ENCODE data around the gene TIFAB.
A peak's percentile ranks its signal among the peaks of the same experiment; 100 is the strongest.

Gene TIFAB

DNA sequence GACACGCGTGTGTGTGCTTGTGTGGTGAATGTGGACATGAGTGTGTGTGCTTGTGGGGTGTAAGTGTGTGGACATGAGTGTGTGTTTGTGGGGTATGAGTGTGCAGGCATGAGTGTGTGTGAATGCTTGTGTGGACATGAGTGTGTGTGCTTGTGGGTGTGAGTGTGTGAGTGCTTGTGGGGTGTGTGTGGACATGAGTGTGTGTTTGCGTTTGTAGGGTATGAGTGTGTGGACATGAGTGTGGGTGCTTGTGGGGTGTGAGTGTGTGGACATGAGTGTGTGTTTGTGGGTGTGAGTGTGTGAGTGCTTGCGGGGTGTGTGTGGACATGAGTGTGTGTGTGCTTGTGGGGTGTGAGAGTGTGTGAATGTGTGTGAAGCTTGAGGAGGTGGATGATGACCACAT is 29.8 kb upstream of the TIFAB start:
- DNase-seq (ENCODE audit: low read depth): no peak

DNA sequence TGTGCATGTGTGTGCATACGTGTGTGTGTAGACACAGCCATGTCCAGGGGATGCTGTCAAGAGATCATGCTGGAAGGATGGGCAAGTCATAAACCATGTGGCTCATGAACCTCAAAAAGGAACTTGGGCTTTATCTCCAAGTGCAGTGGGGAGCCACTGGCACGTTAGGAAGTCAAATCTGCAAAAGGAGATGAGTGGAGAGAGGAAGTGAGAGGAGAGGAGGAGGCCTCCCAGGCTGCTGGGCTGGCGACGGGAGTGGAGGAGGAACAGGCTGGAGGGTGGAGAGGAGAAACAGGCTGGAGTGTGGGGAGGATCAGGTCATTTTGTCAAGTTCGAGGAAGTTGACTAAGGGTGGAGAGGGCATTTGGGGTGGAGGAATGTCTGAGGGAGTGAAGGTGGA is 29.2 kb upstream of the TIFAB start:
- DNase-seq (ENCODE audit: low read depth): no peak

DNA sequence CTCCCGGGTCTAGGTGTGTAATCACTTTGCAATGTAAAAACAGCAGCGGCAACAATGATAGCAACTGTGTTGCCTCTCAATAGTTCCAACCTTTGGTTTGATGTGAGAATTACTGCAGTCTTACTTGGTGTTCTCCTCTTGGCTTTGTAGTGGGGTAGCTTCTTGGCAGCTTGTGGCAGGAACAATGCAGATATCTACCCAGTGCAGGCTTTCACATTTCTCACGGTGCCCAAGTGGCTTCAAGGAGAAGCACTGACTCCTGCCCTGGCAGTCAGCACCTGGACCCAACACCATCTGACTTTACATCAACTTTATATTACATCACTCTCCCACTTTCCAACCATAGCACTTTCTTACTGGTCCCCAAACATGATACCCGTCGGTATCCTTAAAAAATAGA is 28.4 kb upstream of the TIFAB start:
- DNase-seq (ENCODE audit: low read depth): no peak

DNA sequence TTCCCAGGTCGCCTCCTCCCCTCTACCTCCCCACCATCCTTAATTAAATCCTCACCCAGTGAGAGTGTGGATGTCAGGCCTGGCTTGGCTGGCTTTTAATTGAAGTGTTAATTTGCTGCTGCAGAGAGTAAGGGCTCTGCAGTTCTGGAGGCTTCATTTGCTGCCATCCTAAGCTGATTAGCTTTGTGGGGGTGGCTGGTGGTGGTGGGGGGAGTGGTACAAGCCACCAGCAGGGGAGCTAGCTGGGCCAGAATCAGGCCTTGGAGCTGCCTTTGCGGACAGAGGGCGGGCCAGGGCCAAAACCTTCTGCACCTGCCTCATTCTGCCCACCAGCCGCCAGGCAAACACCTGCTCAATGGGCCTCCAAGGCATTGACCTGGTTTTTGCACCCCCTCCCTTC is 26.8 kb upstream of the TIFAB start:
- no peak for DNase-seq (ENCODE audit: low read depth)

DNA sequence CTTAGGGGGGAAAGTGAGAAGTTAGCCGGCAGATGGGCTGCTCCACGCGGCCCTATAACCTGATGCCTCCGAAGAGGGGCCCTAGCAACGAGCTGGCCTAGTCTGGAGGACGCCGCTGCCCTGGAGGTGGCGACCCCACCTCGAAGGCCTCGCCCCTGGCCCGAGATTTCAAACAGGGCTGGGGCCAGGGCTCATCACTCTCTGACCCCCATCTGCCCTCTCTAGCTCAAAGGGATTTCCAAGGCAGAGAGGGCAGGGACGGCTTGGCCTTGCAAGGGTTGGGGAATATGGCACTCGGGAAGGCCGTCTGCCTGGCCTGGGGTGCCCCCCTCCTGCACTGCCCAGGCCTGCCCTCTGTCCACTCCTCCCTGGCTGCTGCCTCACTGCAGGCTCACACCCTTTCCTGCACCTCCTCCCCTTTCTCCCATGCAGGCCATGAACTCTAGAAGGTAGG is 25.5 kb upstream of the TIFAB start:
- DNase-seq (ENCODE audit: low read depth): no peak

DNA sequence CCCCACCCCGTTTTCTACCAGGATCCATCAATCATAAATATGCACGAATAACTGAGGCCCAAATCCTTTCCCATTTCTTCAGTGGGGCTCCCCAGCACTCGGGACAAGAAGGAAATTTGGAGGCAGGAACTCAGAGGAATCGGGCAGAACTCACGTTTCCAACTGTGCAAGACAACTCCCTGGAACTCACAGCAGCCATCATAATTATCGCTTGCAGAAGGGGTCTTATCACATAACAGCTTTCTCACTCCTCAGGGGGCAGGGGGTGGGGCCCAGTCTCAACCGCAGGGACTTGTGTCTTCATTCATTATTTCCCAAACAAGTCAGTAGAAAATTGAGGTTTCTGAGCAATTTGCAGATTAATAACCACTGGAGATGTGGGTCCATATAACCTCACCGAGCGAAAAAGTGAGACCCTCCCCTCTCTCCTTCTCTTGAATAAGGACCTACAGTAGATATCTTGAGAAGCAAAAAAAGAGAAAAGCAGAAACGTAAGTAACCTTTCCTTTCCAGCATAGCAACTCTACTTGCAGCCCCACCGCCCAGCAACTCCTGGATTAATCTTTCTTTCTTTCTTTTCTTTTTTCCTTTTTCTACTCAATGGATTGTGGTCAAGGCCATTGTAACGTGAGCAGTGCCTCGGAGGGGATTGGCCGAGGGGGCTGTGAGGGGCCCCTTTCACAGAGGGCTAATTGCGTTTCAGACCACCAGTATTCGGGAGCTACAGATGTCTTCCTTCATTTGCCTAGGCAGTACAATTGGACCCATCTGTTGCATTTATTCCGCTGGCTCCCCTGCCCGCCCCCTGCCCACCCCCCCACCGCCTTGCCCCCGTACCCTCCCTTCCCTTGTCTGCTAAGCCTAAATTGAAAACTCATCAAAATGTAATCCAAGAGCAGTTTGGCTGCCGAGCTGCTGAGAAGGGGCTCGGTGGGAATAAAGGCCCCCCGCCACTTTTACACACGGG is 24.7 kb upstream of the TIFAB start:
- no peak for DNase-seq (ENCODE audit: low read depth)

DNA sequence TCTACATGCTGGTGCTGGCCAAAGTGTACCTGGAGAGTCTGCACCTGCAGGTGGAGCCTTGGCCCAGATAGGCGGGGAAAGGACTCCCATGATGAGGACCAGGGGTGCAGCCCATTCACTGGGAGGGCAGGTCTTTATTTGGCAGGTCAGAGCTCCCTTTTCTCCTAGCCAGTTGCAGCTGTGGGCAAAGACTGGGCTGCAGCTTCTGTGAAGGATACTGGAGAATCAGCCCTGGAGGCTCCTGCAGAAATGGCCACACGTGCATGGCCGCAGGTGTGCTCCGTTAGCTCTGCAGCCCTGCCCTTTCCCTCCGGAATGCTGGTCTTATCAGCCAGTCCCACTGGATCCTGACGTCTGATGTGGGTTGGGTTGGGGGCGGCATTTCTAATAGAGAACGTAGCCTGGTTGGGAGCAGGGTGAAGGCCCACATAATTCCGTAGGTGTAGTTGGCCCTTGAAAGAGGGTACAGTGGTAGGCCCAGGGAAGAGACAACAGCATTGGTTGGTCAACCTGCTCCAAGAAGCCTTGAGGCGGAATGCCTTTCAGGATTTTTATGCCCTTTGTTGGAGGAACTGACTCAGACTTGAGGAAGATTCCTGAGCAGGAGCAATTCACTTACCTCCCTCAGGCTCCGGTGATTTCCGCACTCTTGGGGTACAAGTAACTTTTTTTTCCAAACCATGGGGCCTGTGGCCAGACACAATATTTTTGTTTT is 22.0 kb upstream of the TIFAB start:
- DNase-seq (ENCODE audit: low read depth): no peak

DNA sequence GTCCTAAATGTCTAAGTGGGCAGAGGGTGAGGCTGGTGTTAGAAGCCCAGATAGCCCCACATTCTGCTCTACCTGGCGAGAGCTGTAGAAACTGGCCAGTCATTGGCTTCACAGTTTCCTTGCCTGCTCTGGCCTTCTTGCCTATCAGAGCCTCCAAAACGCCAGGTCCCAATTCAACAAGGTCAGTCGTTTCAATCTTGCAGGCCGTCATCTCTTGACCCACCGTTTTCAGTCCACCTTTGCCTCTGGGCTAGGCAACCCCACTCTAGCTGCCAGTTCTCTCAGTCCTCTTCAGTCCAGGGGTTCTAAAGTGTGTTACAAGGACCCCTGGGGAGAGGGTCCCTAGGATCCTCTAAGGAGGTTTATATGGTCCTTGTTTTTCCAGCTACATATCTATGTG is 20.0 kb upstream of the TIFAB start:
- DNase-seq (ENCODE audit: low read depth): no peak

DNA sequence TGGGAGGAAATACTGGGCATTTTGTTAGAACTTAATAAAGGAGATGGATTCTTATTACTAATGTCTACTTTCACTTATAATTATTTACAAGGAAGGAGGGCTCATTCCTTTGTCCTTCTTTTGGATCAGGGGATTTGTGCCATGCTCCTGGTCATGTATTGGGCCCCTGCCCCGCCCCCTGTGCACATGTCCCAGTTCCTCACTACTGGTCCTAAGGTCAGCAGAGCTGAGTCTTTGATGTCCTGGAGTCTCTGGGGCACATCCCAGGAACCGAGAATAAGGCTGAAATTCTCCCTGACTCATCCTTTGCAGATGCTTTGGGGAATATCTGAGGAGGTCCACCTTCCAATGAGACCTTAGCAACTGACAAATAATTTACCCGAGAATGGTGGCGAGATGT is 19.6 kb upstream of the TIFAB start:
- DNase-seq (ENCODE audit: low read depth): no peak

DNA sequence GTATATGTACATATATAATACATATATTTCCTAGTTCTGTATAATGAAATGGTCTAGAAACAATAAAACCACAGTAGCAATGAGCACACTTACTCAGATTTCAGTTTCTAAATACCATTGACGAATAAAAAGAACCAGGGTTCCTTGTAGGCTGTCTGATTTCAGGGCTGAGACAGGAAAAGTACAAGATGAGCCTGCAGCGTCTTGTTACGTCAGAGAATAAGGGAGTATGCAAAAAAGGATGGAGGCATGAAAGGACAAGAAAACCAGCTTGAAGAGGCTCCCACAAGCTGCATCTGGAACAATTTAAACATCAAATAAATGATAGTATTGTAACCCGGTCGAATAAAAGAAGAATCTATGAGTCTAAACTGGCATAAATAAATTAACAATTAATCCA is 17.8 kb upstream of the TIFAB start:
- no peak for DNase-seq (ENCODE audit: low read depth)

DNA sequence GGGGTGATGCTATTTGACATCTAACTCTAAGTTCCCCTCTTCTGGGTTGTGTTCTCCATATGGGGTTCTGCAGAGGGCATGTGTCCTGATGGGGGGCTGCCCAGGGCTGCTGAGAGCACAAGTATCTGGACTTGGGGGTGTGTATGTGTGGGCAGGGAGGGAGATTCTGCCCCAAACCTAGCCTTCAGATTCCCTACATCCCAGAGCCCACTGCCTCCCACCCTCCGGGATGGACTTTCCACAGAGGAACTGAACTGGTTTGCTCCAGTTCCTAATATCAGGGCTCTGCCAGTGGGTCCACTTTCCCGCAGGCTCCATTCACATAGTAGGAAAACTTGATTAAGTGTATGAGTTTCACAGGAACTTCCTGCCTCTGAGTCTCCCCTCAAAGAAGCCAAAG is 16.4 kb upstream of the TIFAB start:
- no peak for DNase-seq (ENCODE audit: low read depth)

DNA sequence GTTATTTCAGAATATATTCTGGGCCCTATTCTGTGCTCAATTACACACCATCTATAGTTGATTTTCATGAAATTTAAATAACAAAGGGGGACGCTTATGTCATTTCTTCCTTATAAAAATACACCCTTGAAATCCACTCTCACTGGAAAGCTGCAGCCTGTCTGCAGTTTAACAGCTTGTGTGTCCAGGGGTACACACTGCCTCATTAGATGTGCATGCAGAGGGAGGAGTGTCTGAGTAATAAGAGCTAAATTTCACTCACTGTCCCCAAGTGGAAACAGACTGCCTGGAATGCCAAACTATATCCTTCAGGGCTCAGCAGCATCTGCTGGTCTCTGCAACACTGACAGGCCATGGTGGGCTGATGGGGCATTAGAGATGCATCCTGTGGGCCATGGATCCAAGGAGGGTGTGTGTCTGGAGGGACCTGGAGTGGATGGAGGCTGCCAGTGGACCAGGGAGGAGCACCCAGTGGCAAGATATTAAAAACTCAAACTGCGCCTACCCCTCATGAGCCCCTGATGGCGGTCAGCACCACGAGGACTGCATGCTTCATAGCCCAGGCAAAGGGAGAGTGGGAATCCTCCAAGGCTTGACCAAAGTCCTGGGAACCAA is 15.8 kb upstream of the TIFAB start:
- no peak for DNase-seq (ENCODE audit: low read depth)

DNA sequence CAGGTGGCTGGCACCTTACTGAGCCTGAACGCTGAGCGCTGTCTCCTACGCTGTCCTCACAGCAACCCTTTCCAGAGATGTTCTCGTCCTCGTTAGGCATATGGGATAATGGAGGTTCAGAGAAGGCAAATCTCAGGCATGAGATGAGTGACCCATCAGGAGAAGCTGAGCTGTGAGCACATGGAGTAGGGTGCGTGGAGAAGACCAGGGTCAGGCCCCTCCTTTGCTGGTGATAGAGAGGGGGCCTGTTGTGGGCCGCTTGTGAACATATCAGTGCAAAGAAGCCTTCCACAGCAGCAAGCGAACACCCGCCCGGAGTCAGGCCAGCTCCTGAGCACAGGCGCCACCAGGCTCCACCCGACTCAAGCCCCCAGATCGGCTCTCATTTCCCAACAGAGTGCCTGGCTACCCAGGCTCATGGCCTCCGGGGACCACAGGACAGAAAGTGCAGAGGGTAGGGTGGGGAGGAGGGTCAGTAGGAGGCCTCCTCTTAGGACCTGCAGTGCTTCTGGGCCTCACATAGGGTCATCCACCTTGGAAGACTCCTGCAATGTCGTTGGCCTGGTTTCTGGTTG is 15.0 kb upstream of the TIFAB start:
- DNase-seq (ENCODE audit: low read depth): no peak

DNA sequence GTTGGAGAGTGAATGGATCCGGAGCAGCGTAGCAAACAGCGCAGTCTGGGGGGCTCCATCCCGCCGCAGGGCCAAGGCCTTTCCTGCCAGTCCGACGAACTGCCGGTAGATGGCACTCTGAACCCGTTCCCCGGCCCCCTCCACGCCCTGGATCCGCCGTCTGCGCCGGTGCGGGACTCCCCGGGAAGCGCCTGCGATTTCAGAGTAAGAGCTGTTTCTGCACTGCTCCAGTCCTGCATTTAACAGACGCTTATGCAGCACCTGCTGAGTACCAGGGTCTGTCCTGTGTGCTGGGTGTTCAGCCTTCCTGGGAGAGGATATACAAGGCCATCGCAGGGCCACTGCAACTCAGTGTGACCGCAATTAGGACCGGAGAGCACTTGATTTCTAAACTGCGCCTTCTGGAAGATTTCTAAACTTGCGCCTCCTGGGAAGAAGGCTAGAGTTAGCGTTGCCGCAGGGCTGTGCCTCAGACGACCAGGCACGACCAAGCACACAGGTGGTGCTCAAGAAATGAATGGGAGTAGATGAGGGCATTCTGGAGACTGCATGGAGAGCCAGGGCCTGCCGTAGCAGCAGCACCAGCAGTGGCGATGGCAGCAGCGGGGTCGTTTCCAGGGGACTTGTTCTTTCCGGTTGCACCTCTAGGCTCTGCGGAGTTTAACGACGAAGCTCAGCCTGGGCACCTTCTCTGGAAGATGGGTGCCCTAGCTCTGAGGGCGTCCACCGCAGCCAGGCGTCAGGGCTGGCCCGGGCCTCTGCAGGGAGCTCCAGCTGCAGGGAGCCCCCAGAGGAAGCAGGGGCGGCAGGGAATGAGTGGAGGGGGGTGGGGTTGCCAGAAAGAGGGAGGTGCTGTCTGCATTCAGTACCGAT is 14.3 kb upstream of the TIFAB start:
- peak; percentile 45 for DNase-seq (ENCODE audit: low read depth)

DNA sequence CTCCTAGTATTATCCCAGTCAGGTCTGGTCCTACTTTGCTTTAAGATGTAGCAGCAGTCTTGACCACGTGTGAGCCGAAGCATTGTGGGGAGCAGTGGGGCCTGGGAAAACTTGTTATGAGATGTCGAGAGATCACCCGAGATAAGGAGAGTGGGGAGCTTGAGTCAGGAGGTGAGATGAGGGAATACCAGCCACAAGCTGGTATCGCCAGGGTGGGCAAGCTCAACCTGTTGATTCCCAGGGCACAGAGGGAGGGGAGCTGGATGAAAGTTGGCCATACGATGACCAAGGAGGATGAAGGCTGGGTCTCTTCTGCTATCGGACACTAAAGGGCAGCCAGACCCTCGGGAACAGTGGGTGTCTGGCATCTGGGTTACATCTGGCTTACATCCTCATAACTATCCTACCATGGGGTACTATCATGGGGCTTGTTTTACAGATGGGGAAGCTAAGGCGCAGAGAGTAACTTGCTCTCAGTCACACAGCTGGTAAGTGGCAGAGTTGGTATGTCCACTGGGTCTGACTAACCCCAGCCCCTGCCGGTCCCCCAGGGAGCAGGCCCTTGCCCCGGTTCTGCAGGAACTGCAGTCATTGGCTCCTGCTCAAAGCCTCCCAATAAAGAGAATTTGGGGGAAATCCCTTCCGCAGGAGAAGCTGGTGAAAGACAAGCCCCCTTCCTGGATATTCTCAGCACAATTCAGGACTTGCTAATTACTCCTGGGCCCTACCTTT is 13.4 kb upstream of the TIFAB start:
- DNase-seq (ENCODE audit: low read depth): no peak

DNA sequence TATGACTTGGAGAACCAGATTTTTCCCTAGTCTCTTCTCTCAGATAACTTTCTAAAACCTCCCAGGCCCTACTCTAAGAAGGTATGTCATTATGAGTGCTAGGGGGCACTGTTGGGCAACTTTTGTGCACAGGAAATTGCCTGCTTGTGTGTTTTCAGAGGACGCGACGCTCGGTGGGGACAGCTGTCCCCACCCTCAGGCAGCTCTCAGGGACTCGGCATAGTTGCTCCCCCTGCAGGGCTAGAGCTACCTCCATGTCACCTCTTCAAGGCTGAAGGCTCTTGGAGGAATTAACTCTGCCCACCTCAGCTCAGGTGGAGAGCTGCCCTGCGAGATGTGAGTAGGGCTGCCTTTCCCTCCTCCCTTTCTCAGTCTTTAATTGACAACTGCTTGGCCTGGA is 10.2 kb upstream of the TIFAB start:
- peak; percentile 4 for DNase-seq (ENCODE audit: low read depth)

DNA sequence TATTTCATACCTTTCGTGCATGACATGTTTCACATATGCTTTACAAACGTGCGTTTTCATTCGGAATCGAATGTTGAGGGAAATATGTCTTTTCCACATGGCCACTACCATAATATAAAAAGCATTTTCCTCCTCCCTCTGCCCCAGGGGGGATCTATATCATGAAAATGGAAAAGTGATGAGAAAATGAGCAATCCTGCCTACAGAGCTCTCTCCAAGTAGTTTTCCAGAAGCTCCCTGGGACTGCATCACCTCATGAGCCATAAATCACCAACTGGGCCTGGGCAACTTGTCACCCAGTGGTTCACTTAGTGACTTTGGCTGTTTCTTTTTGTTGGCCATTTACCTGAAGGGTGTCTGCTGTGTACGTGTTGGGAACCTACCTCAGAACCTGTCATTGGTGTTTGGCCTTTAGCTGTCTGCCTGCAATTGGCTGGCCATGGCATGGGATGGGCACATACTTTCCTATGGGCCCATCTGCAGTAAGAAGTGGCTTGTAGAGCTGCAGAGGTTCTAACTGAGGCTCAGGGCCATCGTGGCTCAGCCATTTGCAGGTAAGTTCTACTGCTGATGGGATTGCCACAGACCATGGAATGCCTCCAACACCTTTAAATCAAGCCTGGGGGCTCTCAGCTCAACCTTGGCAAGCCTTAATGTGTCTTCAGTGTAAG is 9.5 kb upstream of the TIFAB start:
- DNase-seq (ENCODE audit: low read depth): no peak

DNA sequence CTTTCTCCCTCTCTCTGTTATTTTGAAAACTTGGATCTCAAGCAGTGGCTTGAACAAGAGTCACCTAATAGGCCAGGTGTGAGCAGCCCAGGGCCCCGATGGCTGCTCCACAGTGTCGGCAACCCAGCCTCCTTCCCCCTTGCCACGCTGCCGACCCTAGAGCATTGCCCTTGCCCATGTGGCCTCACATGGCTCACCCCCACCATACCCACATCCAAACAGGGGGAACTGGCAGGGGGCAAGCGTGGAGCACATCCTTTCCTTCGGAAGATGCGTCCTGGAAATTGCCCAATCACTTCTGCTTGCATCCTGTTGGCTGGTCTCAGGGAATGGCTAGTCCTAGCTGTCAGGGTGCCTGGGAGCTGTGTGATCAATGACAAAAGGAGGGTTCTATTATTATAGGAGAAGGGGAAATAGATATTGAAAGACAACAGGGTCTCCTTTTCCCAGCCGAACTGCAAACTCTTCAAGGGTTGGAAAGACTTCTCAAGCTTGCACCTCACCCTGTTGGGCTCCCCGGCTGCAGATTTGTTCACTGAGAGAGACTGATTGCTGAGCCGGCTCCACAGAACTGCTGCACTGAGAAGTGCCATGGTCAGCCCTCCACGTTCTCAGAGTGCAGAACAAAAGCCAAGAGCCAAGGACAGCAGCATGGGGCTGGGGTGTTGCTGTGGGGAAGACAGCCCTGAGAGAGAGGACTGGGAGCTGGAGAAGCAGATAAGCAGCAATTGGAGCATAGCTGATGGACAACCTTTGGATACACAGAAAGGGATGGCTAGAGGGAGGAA is 8.3 kb upstream of the TIFAB start:
- DNase-seq (ENCODE audit: low read depth): no peak

DNA sequence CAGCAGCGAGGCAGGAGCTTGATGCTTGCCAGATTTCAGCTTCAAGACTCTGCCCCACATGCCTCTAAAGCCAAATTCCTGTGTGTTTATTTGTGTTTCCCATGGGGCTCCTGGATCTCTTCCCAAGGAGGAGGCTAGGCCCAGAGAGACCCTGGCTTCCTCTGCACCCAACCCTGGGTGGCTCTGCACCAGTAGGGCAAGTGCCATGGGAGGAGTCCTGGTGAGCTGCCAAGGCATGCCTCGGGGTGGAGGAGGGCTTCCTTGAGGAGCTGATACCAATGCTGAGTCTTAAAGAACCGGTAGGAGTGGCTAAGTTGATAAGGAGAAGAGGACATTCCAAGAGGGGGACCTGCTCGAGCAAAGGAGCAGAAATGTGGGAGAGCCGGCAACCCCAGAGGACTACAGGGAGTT is 6.8 kb upstream of the TIFAB start:
- DNase-seq (ENCODE audit: low read depth): no peak

Data from stimulated activated CD8-positive, alpha-beta memory T cell treated with anti-CD3 and anti-CD28 coated beads, Interleukin-12 subunit alpha, Interleukin-12 subunit beta, amount 100 ng/mL, for 1 hour (primary cell).